Mammary epithelial cell (primary cell): ENCODE data around the gene SEC14L2.

Experiments used
- CTCF ChIP-seq, 2 donors: IDR thresholded peaks in 1 of 2; conservative IDR thresholded peaks in 1 of 2; 2 replicates each; pipeline ENCODE4 v1.5.1; 2011 to 2012; ENCODE audit warnings: inconsistent platforms in 2 of 2, low read length in 2 of 2, mild to moderate bottlenecking in 2 of 2, control low read depth in 1 of 2, low read depth in 1 of 2; ENCODE audit not compliant: insufficient read depth in 1 of 2; ENCODE audit errors: extremely low read depth in 1 of 2
- EZH2 ChIP-seq: IDR thresholded peaks from 2 replicates; pipeline ENCODE4 v1.6.1; 2012; ENCODE audit warnings: low read length, inconsistent platforms, borderline replicate concordance

- no peak for TF ChIP-seq CTCF (conservative IDR thresholded peaks at IDR 0.05 in 1 of 2, IDR thresholded peaks at IDR 0.05 in 1 of 2; ENCODE audit: extremely low read depth in 1 of 2, insufficient read depth in 1 of 2, low read depth in 1 of 2, low read length in 2 of 2)
- no peak for TF ChIP-seq EZH2
Measured at GRCh38 chr22:30356449-30357235, 40.2 kb upstream of the SEC14L2 start, which contains the start of the genes CCDC157 and SF3A1.
